ENCODE results near the gene MGAT3. TPM values are rescaled to one million over a fixed set of nuclear protein-coding genes. Genes with fewer than 3 reads are reported as not detected.

Gene MGAT3
- total and polyA plus RNA-seq, 2 of the 8 experiments (the other 6 are each of a cell fraction or from before 2014, with no cell fraction given): 4.3 to 9.2 TPM

DNA sequence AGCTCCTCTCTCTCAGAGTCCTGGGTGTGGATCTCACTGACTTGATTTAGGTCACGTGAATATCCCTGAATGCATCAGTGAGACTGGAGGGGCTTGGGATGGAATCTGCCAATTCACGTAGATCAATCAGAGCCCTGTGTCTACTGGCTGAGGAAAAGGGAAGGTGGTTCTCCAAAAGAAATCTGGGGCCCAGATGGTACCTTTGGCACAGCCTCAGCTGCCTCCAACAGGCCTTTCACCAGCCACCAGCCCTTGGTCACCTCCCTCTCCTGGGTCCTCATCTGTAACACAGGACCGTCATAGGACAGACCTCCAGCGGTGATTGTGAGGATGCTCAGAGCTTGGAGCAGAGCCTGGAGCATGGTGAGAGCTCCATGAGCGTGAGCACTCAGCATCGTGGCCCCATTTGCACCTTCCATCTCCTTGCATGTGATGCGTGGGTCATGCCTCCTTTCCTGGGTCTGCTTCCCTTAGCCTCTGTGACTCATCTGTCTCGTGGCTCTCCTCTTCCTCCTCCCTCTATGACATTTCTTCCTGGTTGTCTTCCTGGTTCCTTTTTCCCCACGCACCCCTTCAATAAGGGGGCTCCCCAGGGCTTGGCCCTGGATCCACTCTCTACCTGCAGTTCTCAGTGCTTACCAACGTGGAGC is 37.8 kb downstream of the MGAT3 start:
- no peak overlapping the region for H4K8ac ChIP-seq (ENCODE audit: extremely low read depth, insufficient read depth, low read length)
- CTCF ChIA-PET (ENCODE audit: partially characterized antibody): interaction anchor here (0.6 to 19.7 kb wide), 32 partner anchors 8 to 496 kb away, joined by 3 to 361 read pairs (median 5); partner anchors contain the start of genes ATF4, MIEF1 and RPS19BP1
- no peaks in the 10 kb centered on the region for H3K9me3 ChIP-seq (ENCODE audit: insufficient read depth in 2 of 2, low read depth in 1 of 2, low read length in 1 of 2)
- POLR2A ChIA-PET (ENCODE audit: partially characterized antibody): interaction anchor here (1.7 to 7.0 kb wide), 4 partner anchors 28 to 176 kb away, joined by 3 to 83 read pairs (median 10); partner anchors contain the start of genes ATF4 and RPL3
- no peak overlapping the region for H3K4ac ChIP-seq (replicated peaks; ENCODE audit: insufficient read length, low read depth, low read length)
- no peak overlapping the region for H2BK20ac ChIP-seq (ENCODE audit: low read length)
- no peak overlapping the region for H3K23ac ChIP-seq (ENCODE audit: insufficient read length)
- no peak overlapping the region for H4K5ac ChIP-seq (ENCODE audit: insufficient read length, low read depth, low read length)
- no peak overlapping the region for H2AFZ ChIP-seq (ENCODE audit: low read length)
- no peaks in the 10 kb centered on the region for H3K23me2 ChIP-seq (ENCODE audit: low read depth, low read length)
- no peak overlapping the region for H3K4me3 ChIP-seq (ENCODE audit: extremely low read depth in 1 of 4, insufficient read depth in 2 of 4, low read depth in 3 of 4, low read length in 4 of 4)
- H3K79me2 ChIP-seq (ENCODE audit: control insufficient read depth in 1 of 2, insufficient read depth in 2 of 2, low read length in 2 of 2): no peaks in the 10 kb centered on the region
- 85% methylated on average over 10 of the region's 10 CpGs; no CpG with 5 or more reads in 1 of the 2 experiments for WGBS, 2 experiments (ENCODE audit: extremely low coverage in 1 of 2, insufficient coverage in 1 of 2, insufficient read length in 1 of 2, insufficient replicate concordance in 2 of 2, low coverage in 1 of 2, low lambda C conversion rate in 2 of 2, missing lambda C conversion rate in 1 of 2)
- no peak overlapping the region for H3K56ac ChIP-seq (replicated peaks; ENCODE audit: insufficient read length, low read depth, low read length)
- H2AK5ac ChIP-seq (ENCODE audit: low read depth, low read length): 0 out of 2 replicates have a peak overlapping the region, but pooled peaks have one; percentile 17
- no peak overlapping the region for H2BK15ac ChIP-seq (ENCODE audit: low read length)
- no peak overlapping the region for H4K91ac ChIP-seq (replicated peaks; ENCODE audit: insufficient read length, low read length)
- H4K20me1 ChIP-seq (replicated peaks in 1 of 2; ENCODE audit: control insufficient read depth in 1 of 2, insufficient read depth in 2 of 2, low read length in 2 of 2): peaks cover 0 to 4% of the 10 kb centered on the region in 2 experiments
- H2BK12ac ChIP-seq (ENCODE audit: low read depth, low read length): no peak overlapping the region
- H3K18ac ChIP-seq (ENCODE audit: extremely low read depth, low read length): no peak overlapping the region
- no peak overlapping the region for H2BK5ac ChIP-seq (ENCODE audit: low read depth, low read length)
- H3K4me2 ChIP-seq (ENCODE audit: insufficient read depth in 1 of 2, low read depth in 2 of 2, low read length in 2 of 2): no peak overlapping the region
- no peak overlapping the region for H2BK120ac ChIP-seq (replicated peaks; ENCODE audit: low read depth, low read length)
- H3K14ac ChIP-seq (ENCODE audit: insufficient read length): no peak overlapping the region
- H3K4me1 ChIP-seq (replicated peaks in 1 of 4; ENCODE audit: control insufficient read depth in 3 of 4, insufficient read depth in 4 of 4, low read length in 3 of 4): peaks cover 0 to 6% (median 4%) of the 10 kb centered on the region in 4 experiments; a peak in 4 of 7 replicates
- DNase-seq (ENCODE audit: low read depth in 1 of 2, low spot score in 2 of 2) (no peak), FAIRE-seq (no peak)
- no peak overlapping the region for H3K9ac ChIP-seq (replicated peaks in 1 of 4; ENCODE audit: extremely low read depth in 1 of 4, low read depth in 3 of 4, low read length in 3 of 4)
- peaks cover 0 to 35% (median 9%) of the 10 kb centered on the region in 4 experiments; a peak in 5 of 7 replicates for H3K27me3 ChIP-seq (replicated peaks in 1 of 4; ENCODE audit: control insufficient read depth in 3 of 4, extremely low read depth in 1 of 4, insufficient read depth in 3 of 4, low read length in 3 of 4)
- no peak overlapping the region for H3K27ac ChIP-seq (ENCODE audit: low read depth, low read length)
- H3K36me3 ChIP-seq (ENCODE audit: control insufficient read depth in 2 of 4, insufficient read depth in 4 of 4, low read length in 3 of 4): no peaks in the 10 kb centered on the region
- no peaks in the 10 kb centered on the region for H3K79me1 ChIP-seq (ENCODE audit: low read depth, low read length)
- TF ChIP-seq RFX5 (IDR thresholded peaks at IDR 0.05; ENCODE audit: borderline replicate concordance, low read depth, low read length): no peak
- TF ChIP-seq POU5F1 (IDR thresholded peaks at IDR 0.05; ENCODE audit: low read depth, low read length): no peak
- TF ChIP-seq HDAC6 (IDR thresholded peaks at IDR 0.05; ENCODE audit: low read depth, low read length): no peak
- no peak for TF ChIP-seq TCF12 (IDR thresholded peaks at IDR 0.05; ENCODE audit: low read depth, low read length)
- TF ChIP-seq EGR1 (IDR thresholded peaks at IDR 0.05; ENCODE audit: borderline replicate concordance, low read depth, low read length): no peak
- TF ChIP-seq SP1 (IDR thresholded peaks at IDR 0.05; ENCODE audit: low read depth, low read length): no peak
- TF ChIP-seq NRF1 (IDR thresholded peaks at IDR 0.05; ENCODE audit: low read depth, low read length): no peak
- TF ChIP-seq SAP30 (IDR thresholded peaks at IDR 0.05; ENCODE audit: insufficient read depth, insufficient replicate concordance, low read length): no peak
- TF ChIP-seq SIRT6 (IDR thresholded peaks at IDR 0.05; ENCODE audit: low read length): no peak
- TF ChIP-seq JUN (IDR thresholded peaks at IDR 0.05; ENCODE audit: low read depth, low read length): no peak
- TF ChIP-seq TAF7 (optimal IDR thresholded peaks at IDR 0.05; ENCODE audit: borderline replicate concordance, low read depth, low read length): no peak
- TF ChIP-seq GABPA (IDR thresholded peaks at IDR 0.05; ENCODE audit: borderline replicate concordance, insufficient read depth, low read length): no peak
- TF ChIP-seq BRCA1 (IDR thresholded peaks at IDR 0.05; ENCODE audit: low read depth, low read length): no peak

All from H1 (cell line).